ENCODE measurements around the gene CCDC50.

DNA sequence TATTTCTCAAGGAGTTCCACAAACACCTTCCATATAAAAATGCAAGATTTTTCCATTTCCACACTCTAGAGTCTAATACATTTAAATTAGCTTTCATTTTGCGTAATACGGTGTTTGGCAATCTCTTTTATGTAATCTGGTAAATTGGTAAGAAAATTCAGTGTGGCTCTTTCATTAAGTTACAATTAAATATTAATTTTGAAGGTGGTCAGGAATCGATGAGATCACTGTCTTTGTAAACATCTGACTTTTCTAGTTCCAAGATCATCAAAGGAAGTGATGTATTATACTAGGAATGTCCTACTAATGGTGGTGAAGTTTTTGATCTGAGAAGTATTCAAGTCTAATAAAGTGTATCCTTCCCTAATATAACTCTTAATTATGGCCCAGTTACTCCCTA lies 2.2 kb downstream of the CCDC50 start:
- TF ChIP-seq POLR2AphosphoS5 (IDR thresholded peaks at IDR 0.05) (no peak), POLR2A (IDR thresholded peaks at IDR 0.05) (no peak)
- TF ChIP-seq, protein P1, sequence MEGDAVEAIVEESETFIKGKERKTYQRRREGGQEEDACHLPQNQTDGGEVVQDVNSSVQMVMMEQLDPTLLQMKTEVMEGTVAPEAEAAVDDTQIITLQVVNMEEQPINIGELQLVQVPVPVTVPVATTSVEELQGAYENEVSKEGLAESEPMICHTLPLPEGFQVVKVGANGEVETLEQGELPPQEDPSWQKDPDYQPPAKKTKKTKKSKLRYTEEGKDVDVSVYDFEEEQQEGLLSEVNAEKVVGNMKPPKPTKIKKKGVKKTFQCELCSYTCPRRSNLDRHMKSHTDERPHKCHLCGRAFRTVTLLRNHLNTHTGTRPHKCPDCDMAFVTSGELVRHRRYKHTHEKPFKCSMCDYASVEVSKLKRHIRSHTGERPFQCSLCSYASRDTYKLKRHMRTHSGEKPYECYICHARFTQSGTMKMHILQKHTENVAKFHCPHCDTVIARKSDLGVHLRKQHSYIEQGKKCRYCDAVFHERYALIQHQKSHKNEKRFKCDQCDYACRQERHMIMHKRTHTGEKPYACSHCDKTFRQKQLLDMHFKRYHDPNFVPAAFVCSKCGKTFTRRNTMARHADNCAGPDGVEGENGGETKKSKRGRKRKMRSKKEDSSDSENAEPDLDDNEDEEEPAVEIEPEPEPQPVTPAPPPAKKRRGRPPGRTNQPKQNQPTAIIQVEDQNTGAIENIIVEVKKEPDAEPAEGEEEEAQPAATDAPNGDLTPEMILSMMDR (IDR thresholded peaks at IDR 0.05), result no peak

Data from breast epithelium (tissue), 3 donors.